Measurements from ENCODE around the gene RPL41.
A peak's percentile ranks its signal among the peaks of the same experiment; 100 is the strongest.

Gene RPL41

DNA sequence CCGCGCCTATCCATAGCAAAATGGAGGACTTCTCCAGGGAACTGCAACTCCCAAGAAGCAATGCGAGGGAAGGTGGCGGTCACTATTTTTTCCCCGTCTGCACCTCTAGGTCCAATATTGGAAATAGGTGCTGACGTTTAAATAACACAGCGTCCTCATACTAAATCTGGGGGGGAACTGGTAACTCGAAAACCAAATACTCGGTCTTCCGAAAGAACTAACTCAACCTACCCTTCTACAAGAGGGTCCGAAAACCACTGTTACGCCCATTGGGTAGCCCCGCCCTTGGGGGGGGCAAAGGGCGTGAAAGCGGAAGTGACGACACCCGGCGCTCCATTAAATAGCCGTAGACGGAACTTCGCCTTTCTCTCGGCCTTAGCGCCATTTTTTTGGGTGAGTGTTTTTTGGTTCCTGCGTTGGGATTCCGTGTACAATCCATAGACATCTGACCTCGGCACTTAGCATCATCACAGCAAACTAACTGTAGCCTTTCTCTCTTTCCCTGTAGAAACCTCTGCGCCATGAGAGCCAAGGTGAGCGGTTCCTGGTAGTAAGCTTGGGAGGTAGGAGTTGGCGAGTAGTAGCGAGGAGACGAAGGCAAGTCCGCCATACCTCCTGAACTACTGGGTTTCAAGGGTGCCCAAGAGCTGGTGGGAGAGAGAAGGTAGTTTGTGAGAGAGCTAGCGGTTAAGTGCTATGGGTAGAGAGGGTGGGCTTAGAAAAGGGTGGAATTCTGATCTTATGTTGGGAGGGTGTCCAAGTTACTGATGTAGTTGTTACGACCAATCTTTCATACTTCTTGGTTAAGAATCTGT, at the start of gene RPL41 (continued):
- TF ChIP-seq ZNF398 (tag by site-specific recombination; IDR thresholded peaks at IDR 0.05) (peak; percentile 41; the same call in 1 of the 2 replicates), ZNF707 (tag by site-specific recombination; IDR thresholded peaks at IDR 0.05) (no peak), ZNF626 (tag by site-specific recombination; IDR thresholded peaks at IDR 0.05) (no peak), MEIS1 (CRISPR knock-in tag; IDR thresholded peaks at IDR 0.05; ENCODE audit: borderline replicate concordance) (no peak), PRDM6 (tag by site-specific recombination; IDR thresholded peaks at IDR 0.05) (no peak; the same call in 1 of the 2 replicates), ZNF155 (tag by site-specific recombination; IDR thresholded peaks at IDR 0.05) (no peak), ZFP69B (tag by site-specific recombination; IDR thresholded peaks at IDR 0.05) (peak; percentile 63), HOXA7 (CRISPR knock-in tag; IDR thresholded peaks at IDR 0.05; ENCODE audit: borderline replicate concordance) (no peak), ZNF157 (tag by site-specific recombination; IDR thresholded peaks at IDR 0.05) (no peak), ZNF830 (tag by site-specific recombination; IDR thresholded peaks at IDR 0.05; ENCODE audit: low read depth) (no peak), GFI1B (tag by site-specific recombination; IDR thresholded peaks at IDR 0.05) (peak; percentile 58; the same call in 1 of the 2 replicates), KLF1 (tag by site-specific recombination; IDR thresholded peaks at IDR 0.05) (peak; percentile 94), PBX3 (CRISPR knock-in tag; IDR thresholded peaks at IDR 0.05) (no peak), ZNF169 (tag by site-specific recombination; IDR thresholded peaks at IDR 0.05) (no peak), REST (tag by site-specific recombination; IDR thresholded peaks at IDR 0.05) (peak; percentile 59; the same call in 1 of the 2 replicates), GLI4 (tag by site-specific recombination; IDR thresholded peaks at IDR 0.05) (0 out of 2 replicates have a peak, but pooled peaks have one; percentile 81), TCF7L2 (IDR thresholded peaks at IDR 0.05; ENCODE audit: borderline replicate concordance, low read depth, low read length) (no peak), ZNF366 (tag by site-specific recombination; conservative IDR thresholded peaks at IDR 0.05) (peak; percentile 44; the same call in 1 of the 2 replicates), SP3 (tag by site-specific recombination; IDR thresholded peaks at IDR 0.05) (peak; percentile 98), ZNF16 (tag by site-specific recombination; IDR thresholded peaks at IDR 0.05; ENCODE audit: low read depth) (no peak), ZNF394 (tag by site-specific recombination; IDR thresholded peaks at IDR 0.05; ENCODE audit: borderline replicate concordance) (peak; percentile 46; the same call in 1 of the 2 replicates), ZBTB48 (tag by site-specific recombination; IDR thresholded peaks at IDR 0.05) (no peak), ZNF76 (tag by site-specific recombination; IDR thresholded peaks at IDR 0.05; ENCODE audit: borderline replicate concordance, low read depth) (peak; percentile 91)
- TF ChIP-seq, protein P1, sequence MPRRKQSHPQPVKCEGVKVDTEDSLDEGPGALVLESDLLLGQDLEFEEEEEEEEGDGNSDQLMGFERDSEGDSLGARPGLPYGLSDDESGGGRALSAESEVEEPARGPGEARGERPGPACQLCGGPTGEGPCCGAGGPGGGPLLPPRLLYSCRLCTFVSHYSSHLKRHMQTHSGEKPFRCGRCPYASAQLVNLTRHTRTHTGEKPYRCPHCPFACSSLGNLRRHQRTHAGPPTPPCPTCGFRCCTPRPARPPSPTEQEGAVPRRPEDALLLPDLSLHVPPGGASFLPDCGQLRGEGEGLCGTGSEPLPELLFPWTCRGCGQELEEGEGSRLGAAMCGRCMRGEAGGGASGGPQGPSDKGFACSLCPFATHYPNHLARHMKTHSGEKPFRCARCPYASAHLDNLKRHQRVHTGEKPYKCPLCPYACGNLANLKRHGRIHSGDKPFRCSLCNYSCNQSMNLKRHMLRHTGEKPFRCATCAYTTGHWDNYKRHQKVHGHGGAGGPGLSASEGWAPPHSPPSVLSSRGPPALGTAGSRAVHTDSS (tag by site-specific recombination; IDR thresholded peaks at IDR 0.05), result 0 out of 2 replicates have a peak, but pooled peaks have one; percentile 40
- TF ChIP-seq, protein P2, sequence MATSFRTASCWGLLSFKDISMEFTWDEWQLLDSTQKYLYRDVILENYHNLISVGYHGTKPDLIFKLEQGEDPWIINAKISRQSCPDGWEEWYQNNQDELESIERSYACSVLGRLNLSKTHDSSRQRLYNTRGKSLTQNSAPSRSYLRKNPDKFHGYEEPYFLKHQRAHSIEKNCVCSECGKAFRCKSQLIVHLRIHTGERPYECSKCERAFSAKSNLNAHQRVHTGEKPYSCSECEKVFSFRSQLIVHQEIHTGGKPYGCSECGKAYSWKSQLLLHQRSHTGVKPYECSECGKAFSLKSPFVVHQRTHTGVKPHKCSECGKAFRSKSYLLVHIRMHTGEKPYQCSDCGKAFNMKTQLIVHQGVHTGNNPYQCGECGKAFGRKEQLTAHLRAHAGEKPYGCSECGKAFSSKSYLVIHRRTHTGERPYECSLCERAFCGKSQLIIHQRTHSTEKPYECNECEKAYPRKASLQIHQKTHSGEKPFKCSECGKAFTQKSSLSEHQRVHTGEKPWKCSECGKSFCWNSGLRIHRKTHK (tag by site-specific recombination; IDR thresholded peaks at IDR 0.05), result no peak
- TF ChIP-seq, protein P3, sequence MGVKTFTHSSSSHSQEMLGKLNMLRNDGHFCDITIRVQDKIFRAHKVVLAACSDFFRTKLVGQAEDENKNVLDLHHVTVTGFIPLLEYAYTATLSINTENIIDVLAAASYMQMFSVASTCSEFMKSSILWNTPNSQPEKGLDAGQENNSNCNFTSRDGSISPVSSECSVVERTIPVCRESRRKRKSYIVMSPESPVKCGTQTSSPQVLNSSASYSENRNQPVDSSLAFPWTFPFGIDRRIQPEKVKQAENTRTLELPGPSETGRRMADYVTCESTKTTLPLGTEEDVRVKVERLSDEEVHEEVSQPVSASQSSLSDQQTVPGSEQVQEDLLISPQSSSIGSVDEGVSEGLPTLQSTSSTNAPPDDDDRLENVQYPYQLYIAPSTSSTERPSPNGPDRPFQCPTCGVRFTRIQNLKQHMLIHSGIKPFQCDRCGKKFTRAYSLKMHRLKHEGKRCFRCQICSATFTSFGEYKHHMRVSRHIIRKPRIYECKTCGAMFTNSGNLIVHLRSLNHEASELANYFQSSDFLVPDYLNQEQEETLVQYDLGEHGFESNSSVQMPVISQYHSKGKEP (tag by site-specific recombination; IDR thresholded peaks at IDR 0.05), result no peak

All from HEK293 (cell line).